ENCODE measurements around the gene TCF4.

GRCh38 chr18:55186588-55186987 is 401.4 kb downstream of the TCF4 start:
- TF ChIP-seq POLR2A (IDR thresholded peaks at IDR 0.05) (no peak), CTCF (IDR thresholded peaks at IDR 0.05) (no peak)
